Gastrocnemius medialis (tissue), 4 donors: ENCODE measurements around the gene ABCG2. TPM values are rescaled to one million over a fixed set of nuclear protein-coding genes. Genes with fewer than 3 reads are reported as not detected.
"Not testable (repeated sequence)": the region's sequence is repeated elsewhere in the genome, so short reads cannot be mapped to it uniquely, and the experiment has no call there.

Experiments used
- ATAC-seq, 2 donors: fragments of 150-250 bp; one replicate each; pipeline ENCODE4 v1.9.1; 2016
- DNase-seq, 2 donors: peaks; one replicate each; pipeline ENCODE4 v3.0.0-alpha.2; 2019
- H3K27ac ChIP-seq, 4 donors: fragments of 200-600 bp; sonication (generic); 1 replicate in 1 of 4; 2 replicates in 3 of 4; pipeline ENCODE4 v1.5.1; 2016 to 2018; ENCODE audit warnings: mild to moderate bottlenecking in 2 of 4, moderate library complexity in 1 of 4
- H3K27me3 ChIP-seq, 3 donors: fragments of 200-600 bp; sonication (generic) in 2 of 3; 1 replicate in 1 of 3; 2 replicates in 2 of 3; pipeline versions ENCODE4 v1.5.1 to v1.6.0; 2016 to 2019; ENCODE audit warnings: mild to moderate bottlenecking in 1 of 3, moderate library complexity in 1 of 3
- H3K36me3 ChIP-seq, 2 donors: fragments of 200-600 bp; sonication (generic) in 1 of 2; one replicate each; pipeline ENCODE4 v1.5.1; 2017 to 2018
- H3K4me1 ChIP-seq, 2 donors: fragments of 200-600 bp; sonication (generic) in 1 of 2; one replicate each; pipeline ENCODE4 v1.5.1; 2016 to 2017; ENCODE audit warnings: mild to moderate bottlenecking in 2 of 2
- H3K4me3 ChIP-seq, 4 donors: fragments of 200-600 bp; sonication (generic) in 3 of 4; 1 replicate in 1 of 4; 2 replicates in 3 of 4; pipeline ENCODE4 v1.5.1; 2016 to 2019; ENCODE audit warnings: mild to moderate bottlenecking in 2 of 4
- H3K9me3 ChIP-seq, 3 donors: fragments of 200-600 bp; sonication (generic) in 2 of 3; 1 replicate in 1 of 3; 2 replicates in 2 of 3; pipeline ENCODE4 v1.5.1; 2016 to 2019
- POLR2A ChIP-seq, 2 donors: fragments of 450-650 bp; IDR thresholded peaks; one replicate each; pipeline ENCODE4 v1.6.1; 2017; ENCODE audit warnings: antibody characterized with exemption in 2 of 2, mild to moderate bottlenecking in 2 of 2, moderate library complexity in 2 of 2
- in situ Hi-C, 4 donors: fragments of 200-750 bp; cut with MboI; loops; one replicate each; pipeline versions ENCODE4 v1.15.0 to v1.8.0; 2017; ENCODE audit warnings: low sequenced_read_pairs in 4 of 4
- intact Hi-C: fragments of 100-400 bp; cut with DNase I; formaldehyde crosslinking; loops from one replicate; pipeline ENCODE4 v1.15.1; 2023; ENCODE audit warnings: low total_unique reads
- total RNA-seq, 4 donors: library from RNA; depleted of rRNA; stranded (reverse); fragments of >200 nt; gene quantifications; one replicate each; pipeline versions ENCODE4 v1.1.0 to v1.2.3, GENCODE V29; 2016
- TF ChIP-seq, protein P1 (sequence below), 5 experiments: fragments of 450-650 bp in 3 of 5; fragments of 200-600 bp in 2 of 5; sonication (generic) in 2 of 5; IDR thresholded peaks in 4 of 5; conservative IDR thresholded peaks in 1 of 5; 1 replicate in 4 of 5; 2 replicates in 1 of 5; pipeline ENCODE4 v1.5.1; 2016 to 2019; ENCODE audit warnings: antibody characterized with exemption in 5 of 5, mild to moderate bottlenecking in 3 of 5, moderate library complexity in 3 of 5

ABCG2 gene
- total RNA-seq, 4 donors from 2014 or later, result 0.22 to 0.75 (median 0.23) TPM; not detected in 1

DNA sequence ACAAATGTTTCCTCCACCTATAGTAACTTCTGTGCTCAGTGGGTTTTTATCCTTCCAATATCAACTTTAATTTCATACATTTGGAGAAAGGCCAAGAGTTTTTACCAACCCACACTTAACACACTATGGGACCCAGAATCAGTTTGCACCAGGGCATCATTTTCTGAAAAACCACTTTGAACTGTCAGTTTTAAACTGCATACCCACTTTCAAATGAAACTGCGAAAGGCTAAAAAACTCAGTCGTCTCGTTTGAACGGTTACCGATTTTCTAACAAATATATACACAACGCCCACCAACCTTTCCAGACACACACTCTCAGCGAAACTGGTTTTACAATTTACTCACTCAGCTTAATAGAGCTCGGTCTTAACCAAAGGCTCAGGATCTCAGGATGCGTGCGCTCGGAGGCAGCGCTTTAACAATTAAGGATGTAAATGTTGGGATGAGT is 376 bp downstream of the ABCG2 start:
- no peak for TF ChIP-seq POLR2A (IDR thresholded peaks at IDR 0.05)
- TF ChIP-seq, protein P1, sequence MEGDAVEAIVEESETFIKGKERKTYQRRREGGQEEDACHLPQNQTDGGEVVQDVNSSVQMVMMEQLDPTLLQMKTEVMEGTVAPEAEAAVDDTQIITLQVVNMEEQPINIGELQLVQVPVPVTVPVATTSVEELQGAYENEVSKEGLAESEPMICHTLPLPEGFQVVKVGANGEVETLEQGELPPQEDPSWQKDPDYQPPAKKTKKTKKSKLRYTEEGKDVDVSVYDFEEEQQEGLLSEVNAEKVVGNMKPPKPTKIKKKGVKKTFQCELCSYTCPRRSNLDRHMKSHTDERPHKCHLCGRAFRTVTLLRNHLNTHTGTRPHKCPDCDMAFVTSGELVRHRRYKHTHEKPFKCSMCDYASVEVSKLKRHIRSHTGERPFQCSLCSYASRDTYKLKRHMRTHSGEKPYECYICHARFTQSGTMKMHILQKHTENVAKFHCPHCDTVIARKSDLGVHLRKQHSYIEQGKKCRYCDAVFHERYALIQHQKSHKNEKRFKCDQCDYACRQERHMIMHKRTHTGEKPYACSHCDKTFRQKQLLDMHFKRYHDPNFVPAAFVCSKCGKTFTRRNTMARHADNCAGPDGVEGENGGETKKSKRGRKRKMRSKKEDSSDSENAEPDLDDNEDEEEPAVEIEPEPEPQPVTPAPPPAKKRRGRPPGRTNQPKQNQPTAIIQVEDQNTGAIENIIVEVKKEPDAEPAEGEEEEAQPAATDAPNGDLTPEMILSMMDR (IDR thresholded peaks at IDR 0.05 in 4 of 5, conservative IDR thresholded peaks at IDR 0.05 in 1 of 5), result no peak
- no peak for DNase-seq
- ATAC-seq, result no peak
- in situ Hi-C loops, result no loop called here
- H3K9me3 ChIP-seq, result peaks cover 0 to 3% (median 0%) of the 10 kb centered on the region in 3 donors
- intact Hi-C loops, result no loop called here
- no peak overlapping the region for H3K27ac ChIP-seq
- H3K36me3 ChIP-seq, result no peaks in the 10 kb centered on the region
- peaks cover 0 to 4% (median 0%) of the 10 kb centered on the region in 3 donors for H3K27me3 ChIP-seq
- no peaks in the 10 kb centered on the region for H3K4me1 ChIP-seq
- H3K4me3 ChIP-seq, result peak overlapping the region; percentile 54 to 71 (median 58)

DNA sequence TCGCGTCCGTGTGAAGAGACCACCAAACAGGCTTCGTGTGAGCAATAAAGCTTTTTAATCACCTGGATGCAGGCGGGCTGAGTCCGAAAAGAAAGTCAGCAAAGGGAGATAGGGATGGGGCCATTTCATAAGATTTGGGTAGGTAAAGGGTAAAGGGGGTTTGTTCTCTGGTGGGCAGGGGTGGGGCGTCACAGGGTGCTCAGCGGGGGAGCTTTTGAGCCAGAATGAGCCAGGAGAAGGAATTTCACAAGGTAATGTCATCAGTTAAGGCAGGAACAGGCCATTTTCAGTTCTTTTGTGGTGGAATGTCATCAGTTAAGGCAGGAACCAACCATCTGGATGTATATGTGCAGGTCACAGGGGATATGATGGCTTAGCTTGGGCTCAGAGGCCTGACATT is 6.1 kb downstream of the ABCG2 start:
- ATAC-seq, intact Hi-C loops, H3K4me1 ChIP-seq, H3K9me3 ChIP-seq, DNase-seq, H3K4me3 ChIP-seq, in situ Hi-C loops, H3K36me3 ChIP-seq, H3K27ac ChIP-seq, H3K27me3 ChIP-seq: not testable (repeated sequence)

DNA sequence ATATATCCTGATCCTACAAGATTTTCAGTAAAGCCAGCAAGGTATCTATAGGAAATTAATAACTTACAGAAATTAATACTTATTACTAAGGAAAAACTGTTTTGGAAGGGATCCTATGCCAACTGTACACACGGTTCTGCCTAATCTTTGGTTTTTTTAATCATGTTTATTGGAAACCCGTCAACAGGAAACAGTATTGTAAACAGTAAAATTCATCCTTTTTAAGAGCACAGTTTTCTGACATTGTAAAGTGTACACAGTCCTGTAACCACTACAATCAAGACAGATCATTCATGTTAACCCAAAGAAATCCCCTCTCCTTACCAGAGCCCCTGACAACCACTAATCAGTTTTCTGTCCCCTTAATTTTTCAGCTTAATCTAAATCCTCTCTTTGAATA is 9.9 kb downstream of the ABCG2 start:
- intact Hi-C loops (no loop called here), in situ Hi-C loops (no loop called here)
- Histone ChIP-seq H3K36me3 (no peaks in the 10 kb centered on the region), H3K27me3 (no peaks in the 10 kb centered on the region), H3K9me3 (no peaks in the 10 kb centered on the region), H3K4me1 (no peaks in the 10 kb centered on the region), H3K4me3 (no peak overlapping the region), H3K27ac (no peak overlapping the region)
- ATAC-seq, result no peak
- no peak for DNase-seq
- TF ChIP-seq, protein P1 (IDR thresholded peaks at IDR 0.05 in 4 of 5, conservative IDR thresholded peaks at IDR 0.05 in 1 of 5), result no peak
- no peak for TF ChIP-seq POLR2A (IDR thresholded peaks at IDR 0.05)

DNA sequence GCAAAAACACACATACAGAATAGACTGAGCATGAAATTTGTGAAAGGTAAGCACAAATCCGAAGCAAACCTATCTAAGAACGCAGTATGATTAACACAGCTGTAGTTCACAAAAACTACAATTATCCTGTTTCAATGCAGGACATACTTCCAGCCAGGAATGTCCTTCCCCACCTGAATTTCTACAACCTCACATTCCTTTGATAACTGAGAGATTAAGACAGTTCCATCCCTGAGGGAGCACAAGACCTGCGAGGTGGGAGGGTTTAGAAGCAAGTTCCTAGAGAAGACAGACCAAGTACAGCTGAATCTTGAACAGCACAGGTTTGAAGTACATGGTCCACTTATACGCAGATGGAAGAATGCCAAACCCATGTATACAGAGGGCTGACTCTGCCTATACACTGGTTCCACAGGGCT is 10.6 kb downstream of the ABCG2 start:
- no peaks in the 10 kb centered on the region for H3K27me3 ChIP-seq
- intact Hi-C loops, result no loop called here
- no peak overlapping the region for H3K27ac ChIP-seq
- no peaks in the 10 kb centered on the region for H3K36me3 ChIP-seq
- no peak overlapping the region for H3K4me3 ChIP-seq
- ATAC-seq, result no peak
- TF ChIP-seq POLR2A (IDR thresholded peaks at IDR 0.05), result no peak
- TF ChIP-seq, protein P1 (IDR thresholded peaks at IDR 0.05 in 4 of 5, conservative IDR thresholded peaks at IDR 0.05 in 1 of 5), result no peak
- in situ Hi-C loops, result no loop called here
- no peak for DNase-seq
- H3K4me1 ChIP-seq, result no peaks in the 10 kb centered on the region
- H3K9me3 ChIP-seq, result no peaks in the 10 kb centered on the region

DNA sequence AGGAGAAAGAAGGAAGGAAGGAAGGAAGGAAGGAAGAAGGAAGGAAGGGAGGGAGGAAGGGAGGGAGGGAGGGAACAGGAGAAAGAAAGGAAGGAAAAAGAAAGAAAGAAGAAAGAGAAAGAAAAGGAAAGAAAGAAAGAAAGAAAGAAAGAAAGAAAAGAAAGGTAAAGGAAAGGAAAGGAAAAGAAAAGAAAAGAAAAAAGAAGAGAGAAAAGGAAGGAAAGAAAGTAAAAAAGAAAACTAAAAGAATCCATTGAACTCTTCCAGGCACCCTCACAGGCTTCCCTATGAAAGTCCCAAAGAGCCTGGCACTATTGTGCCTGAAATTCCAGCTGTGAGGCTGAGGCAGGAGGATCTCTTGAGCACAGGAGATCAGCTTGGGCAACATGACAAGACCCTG is 11.5 kb downstream of the ABCG2 start:
- H3K27me3 ChIP-seq, result no peaks in the 10 kb centered on the region
- ATAC-seq (no peak), DNase-seq (no peak)
- no peak overlapping the region for H3K27ac ChIP-seq
- H3K4me3 ChIP-seq, result no peak overlapping the region
- in situ Hi-C loops, result no loop called here
- no peaks in the 10 kb centered on the region for H3K9me3 ChIP-seq
- no peaks in the 10 kb centered on the region for H3K36me3 ChIP-seq
- intact Hi-C loops, result no loop called here
- TF ChIP-seq, protein P1 (IDR thresholded peaks at IDR 0.05 in 4 of 5, conservative IDR thresholded peaks at IDR 0.05 in 1 of 5), result no peak
- TF ChIP-seq POLR2A (IDR thresholded peaks at IDR 0.05), result no peak
- H3K4me1 ChIP-seq, result no peaks in the 10 kb centered on the region
